ENCODE measurements around the gene SCTR.

DNA sequence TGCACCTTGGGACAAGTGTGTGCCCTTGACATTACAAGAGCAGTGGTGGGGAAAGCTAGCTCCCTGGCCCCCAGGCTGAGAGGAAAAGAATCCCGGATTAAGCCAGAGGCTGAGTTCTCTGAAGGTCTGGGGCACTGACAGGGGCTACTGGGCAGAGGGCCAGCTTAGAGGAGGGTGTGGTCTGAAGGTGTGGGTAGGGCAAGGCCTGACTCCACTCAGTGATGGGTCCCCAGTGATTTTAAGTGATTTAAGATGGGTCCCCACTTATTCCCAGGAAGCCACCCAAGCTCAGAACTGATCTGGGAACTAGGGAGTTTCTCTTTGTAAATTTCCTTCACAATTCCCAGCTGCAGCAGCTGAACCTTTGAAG, 83.8 kb downstream of the SCTR start:
- no peak for TF ChIP-seq ZBTB43 (CRISPR knock-in tag; IDR thresholded peaks at IDR 0.05)
- no peak for TF ChIP-seq SP1 (CRISPR knock-in tag; conservative IDR thresholded peaks at IDR 0.05)
- no peak for TF ChIP-seq FOXK1 (CRISPR knock-in tag; IDR thresholded peaks at IDR 0.05)
- TF ChIP-seq, protein P1, sequence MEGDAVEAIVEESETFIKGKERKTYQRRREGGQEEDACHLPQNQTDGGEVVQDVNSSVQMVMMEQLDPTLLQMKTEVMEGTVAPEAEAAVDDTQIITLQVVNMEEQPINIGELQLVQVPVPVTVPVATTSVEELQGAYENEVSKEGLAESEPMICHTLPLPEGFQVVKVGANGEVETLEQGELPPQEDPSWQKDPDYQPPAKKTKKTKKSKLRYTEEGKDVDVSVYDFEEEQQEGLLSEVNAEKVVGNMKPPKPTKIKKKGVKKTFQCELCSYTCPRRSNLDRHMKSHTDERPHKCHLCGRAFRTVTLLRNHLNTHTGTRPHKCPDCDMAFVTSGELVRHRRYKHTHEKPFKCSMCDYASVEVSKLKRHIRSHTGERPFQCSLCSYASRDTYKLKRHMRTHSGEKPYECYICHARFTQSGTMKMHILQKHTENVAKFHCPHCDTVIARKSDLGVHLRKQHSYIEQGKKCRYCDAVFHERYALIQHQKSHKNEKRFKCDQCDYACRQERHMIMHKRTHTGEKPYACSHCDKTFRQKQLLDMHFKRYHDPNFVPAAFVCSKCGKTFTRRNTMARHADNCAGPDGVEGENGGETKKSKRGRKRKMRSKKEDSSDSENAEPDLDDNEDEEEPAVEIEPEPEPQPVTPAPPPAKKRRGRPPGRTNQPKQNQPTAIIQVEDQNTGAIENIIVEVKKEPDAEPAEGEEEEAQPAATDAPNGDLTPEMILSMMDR (IDR thresholded peaks at IDR 0.05) = no peak
- TF ChIP-seq USF1 (CRISPR knock-in tag; IDR thresholded peaks at IDR 0.05) = no peak
- no peak for TF ChIP-seq JUN (CRISPR knock-in tag; IDR thresholded peaks at IDR 0.05)
- TF ChIP-seq ZNF232 (CRISPR knock-in tag; IDR thresholded peaks at IDR 0.05) = no peak
- no peak for TF ChIP-seq ELF4 (CRISPR knock-in tag; IDR thresholded peaks at IDR 0.05; ENCODE audit: low read depth)
- TF ChIP-seq ATF1 (CRISPR knock-in tag; IDR thresholded peaks at IDR 0.05) = no peak
- TF ChIP-seq E2F1 (CRISPR knock-in tag; IDR thresholded peaks at IDR 0.05) = no peak
